HCT116 (cell line): ENCODE measurements around the gene GSG1L. TPM values are rescaled to one million over a fixed set of nuclear protein-coding genes. Genes with fewer than 3 reads are reported as not detected.
A peak's percentile ranks its signal among the peaks of the same experiment; 100 is the strongest.

Experiments
- ATAC-seq: fragments of 200-7000 bp; cut with Tn5 transposase; 2 replicates; pipeline ENCODE4 v1.9.1; 2020; ENCODE audit warnings: mild to moderate bottlenecking, moderate library complexity
- BruUV-seq: library from RNA; stranded (reverse); fragments of 400-500 nt; replicated peaks from 2 replicates; lab custom pipeline; 2021; lab: Mats Ljungman, UMichigan
- CTCF ChIA-PET: fragments of 300-600 bp; sonication (Branson Sonifier 250); formaldehyde crosslinking; loops from one replicate; lab custom pipeline; 2021; ENCODE audit warnings: antibody characterized with exemption; lab: Charles Lee
- POLR2A ChIA-PET: fragments of 300-600, 350-600 bp; sonication (Branson Sonifier 250); formaldehyde crosslinking; loops from one replicate; lab custom pipeline; 2021; ENCODE audit warnings: antibody characterized with exemption; lab: Charles Lee
- RAD21 ChIA-PET, 2 experiments: fragments of 300-600 bp; sonication (Branson Sonifier 250); formaldehyde crosslinking; loops; one replicate each; lab custom pipeline; 2023; ENCODE audit warnings: low total read pairs in 2 of 2; ENCODE audit not compliant: uncharacterized antibody in 2 of 2, unreplicated experiment in 2 of 2, low non-redundant PET in 1 of 2; lab: Charles Lee
- DNase-seq: peaks from one replicate; pipeline ENCODE4 v3.0.0-alpha.2; 2010; ENCODE audit warnings: low read depth, low spot score
- H2AFZ ChIP-seq: fragments of 200-600 bp; shearing (Covaris generic), sonication (generic); 2 replicates; pipeline ENCODE4 v1.6.1; 2017; ENCODE audit warnings: low read depth, mixed run types, mixed read lengths, antibody characterized with exemption, low read length; ENCODE audit not compliant: poor library complexity, severe bottlenecking
- H3K27ac ChIP-seq: 2 replicates; pipeline ENCODE4 v1.5.1; 2012; ENCODE audit warnings: low read depth, low read length
- H3K27me3 ChIP-seq: fragments of 200-600 bp; sonication (generic); 2 replicates; pipeline ENCODE4 v1.6.1; 2016; ENCODE audit warnings: mixed run types, low read length, mixed read lengths; ENCODE audit not compliant: insufficient read depth
- H3K36me3 ChIP-seq, 2 experiments: fragments of 200-500 bp in 1 of 2; fragments of 200-600 bp in 1 of 2; sonication (Bioruptor generic) in 1 of 2; sonication (generic) in 1 of 2; 2 replicates each; pipeline versions ENCODE4 v1.5.1 to v1.6.1; 2014 to 2016; ENCODE audit warnings: low read length in 2 of 2, inconsistent platforms in 1 of 2, mixed read lengths in 1 of 2, mixed run types in 1 of 2; ENCODE audit not compliant: insufficient read depth in 2 of 2, control insufficient read depth in 1 of 2
- H3K4me1 ChIP-seq, 2 experiments: fragments of 200-600 bp in 1 of 2; sonication (generic) in 1 of 2; 2 replicates each; pipeline versions ENCODE4 v1.5.1 to v1.6.1; 2012 to 2017; ENCODE audit warnings: low read length in 2 of 2, inconsistent platforms in 1 of 2, mild to moderate bottlenecking in 1 of 2, mixed read lengths in 1 of 2, mixed run types in 1 of 2, moderate library complexity in 1 of 2; ENCODE audit not compliant: insufficient read depth in 2 of 2, control insufficient read depth in 1 of 2
- H3K4me2 ChIP-seq: fragments of 200-600 bp; sonication (generic); 2 replicates; pipeline ENCODE4 v1.6.1; 2017; ENCODE audit warnings: mixed run types, low read length, mixed read lengths
- H3K4me3 ChIP-seq, 2 experiments: fragments of 200-600 bp in 1 of 2; sonication (generic) in 1 of 2; replicated peaks in 1 of 2; 2 replicates each; pipeline ENCODE4 v1.5.1; 2011 to 2016; ENCODE audit warnings: low read length in 2 of 2, control low read depth in 1 of 2, low read depth in 1 of 2, mild to moderate bottlenecking in 1 of 2, mixed read lengths in 1 of 2, mixed run types in 1 of 2
- H3K79me2 ChIP-seq: fragments of 200-600 bp; sonication (generic); 2 replicates; pipeline ENCODE4 v1.6.1; 2017; ENCODE audit warnings: mild to moderate bottlenecking, mixed run types, low read length, moderate library complexity, mixed read lengths; ENCODE audit not compliant: insufficient read depth
- H3K9ac ChIP-seq: fragments of 200-600 bp; sonication (generic); 2 replicates; pipeline ENCODE4 v1.6.1; 2016; ENCODE audit warnings: low read length, mixed read lengths
- H3K9me2 ChIP-seq: fragments of 200-600 bp; sonication (generic), shearing (Covaris generic); 2 replicates; pipeline ENCODE4 v1.6.1; 2017; ENCODE audit warnings: mixed run types, mild to moderate bottlenecking, moderate library complexity; ENCODE audit not compliant: insufficient read depth
- H3K9me3 ChIP-seq, 2 experiments: fragments of 200-500 bp in 1 of 2; fragments of 200-600 bp in 1 of 2; sonication (Bioruptor generic) in 1 of 2; sonication (generic) in 1 of 2; 2 replicates each; pipeline ENCODE4 v1.6.1; 2014 to 2017; ENCODE audit warnings: low read length in 2 of 2, mixed read lengths in 2 of 2, inconsistent platforms in 1 of 2, low read depth in 1 of 2, mild to moderate bottlenecking in 1 of 2, mixed run types in 1 of 2, moderate library complexity in 1 of 2; ENCODE audit not compliant: control insufficient read depth in 1 of 2, insufficient read depth in 1 of 2
- H4K20me1 ChIP-seq: fragments of 200-600 bp; sonication (generic), shearing (Covaris generic); 2 replicates; pipeline ENCODE4 v1.6.1; 2017; ENCODE audit warnings: mixed run types, mild to moderate bottlenecking, moderate library complexity; ENCODE audit not compliant: insufficient read depth
- CBX3 ChIP-seq: IDR thresholded peaks from 2 replicates; pipeline ENCODE4 v1.6.1; 2012; ENCODE audit warnings: low read depth
- EGR1 ChIP-seq: IDR thresholded peaks from 2 replicates; pipeline ENCODE4 v1.6.1; 2012; ENCODE audit warnings: low read depth
- ELF1 ChIP-seq: IDR thresholded peaks from 2 replicates; pipeline ENCODE4 v1.6.1; 2012; ENCODE audit warnings: low read depth, borderline replicate concordance
- EZH2phosphoT487 ChIP-seq: fragments of 200-600 bp; IDR thresholded peaks from 2 replicates; pipeline ENCODE4 v1.6.1; 2018; ENCODE audit warnings: antibody characterized with exemption, borderline replicate concordance
- FOSL1 ChIP-seq: IDR thresholded peaks from 2 replicates; pipeline ENCODE4 v1.6.1; 2012; ENCODE audit warnings: low read depth
- JUND ChIP-seq: IDR thresholded peaks from 2 replicates; pipeline ENCODE4 v1.6.1; 2012
- POLR2AphosphoS5 ChIP-seq: IDR thresholded peaks from 2 replicates; pipeline ENCODE4 v1.6.1; 2011; ENCODE audit warnings: mild to moderate bottlenecking, low read depth, low read length, moderate library complexity
- SP1 ChIP-seq: IDR thresholded peaks from 2 replicates; pipeline ENCODE4 v1.6.1; 2012; ENCODE audit warnings: low read depth
- SRF ChIP-seq: IDR thresholded peaks from 2 replicates; pipeline ENCODE4 v1.6.1; 2012; ENCODE audit warnings: low read depth
- TCF7L2 ChIP-seq: IDR thresholded peaks from 2 replicates; pipeline ENCODE4 v1.7.0; 2011; ENCODE audit warnings: borderline replicate concordance, inconsistent platforms; ENCODE audit not compliant: insufficient read depth, insufficient read length; ENCODE audit errors: extremely low read depth
- YY1 ChIP-seq: IDR thresholded peaks from 2 replicates; pipeline ENCODE4 v1.6.1; 2011; ENCODE audit warnings: low read length, low read depth, moderate library complexity, mild to moderate bottlenecking; ENCODE audit not compliant: insufficient replicate concordance; ENCODE audit errors: extremely low read depth
- ZBTB33 ChIP-seq: IDR thresholded peaks from 2 replicates; pipeline ENCODE4 v1.6.1; 2011; ENCODE audit warnings: mild to moderate bottlenecking, low read length, moderate library complexity; ENCODE audit not compliant: insufficient replicate concordance; ENCODE audit errors: extremely low read depth
- ZFX ChIP-seq: fragments of 450-650 bp; IDR thresholded peaks from 2 replicates; pipeline ENCODE4 v1.6.1; 2017
- ZNF274 ChIP-seq: fragments of 200-500 bp; sonication (Bioruptor generic); IDR thresholded peaks from 2 replicates; pipeline ENCODE4 v1.6.1; 2014; ENCODE audit warnings: mild to moderate bottlenecking, low read depth, low read length, inconsistent platforms
- intact Hi-C: fragments of 100-400 bp; cut with micrococcal nuclease; formaldehyde crosslinking; loops from 2 replicates; pipeline ENCODE4 v1.10.0; 2022
- total RNA-seq: library from RNA; stranded (reverse); gene quantifications from one replicate; pipeline ENCODE4 v1.2.1, GENCODE V29; 2021; ENCODE audit not compliant: unreplicated experiment
- TF ChIP-seq, protein P1 (sequence below), 3 experiments: fragments of 200-600 bp in 1 of 3; sonication (generic) in 1 of 3; IDR thresholded peaks in 2 of 3; conservative IDR thresholded peaks in 1 of 3; 2 replicates each; pipeline ENCODE4 v1.5.1; 2012 to 2017; ENCODE audit warnings: low read depth in 2 of 3, low read length in 2 of 3, antibody characterized with exemption in 1 of 3, borderline replicate concordance in 1 of 3, control low read depth in 1 of 3, mild to moderate bottlenecking in 1 of 3, mixed read lengths in 1 of 3, mixed run types in 1 of 3, moderate library complexity in 1 of 3; ENCODE audit not compliant: insufficient read depth in 1 of 3
- TF ChIP-seq, protein P2 (sequence below): IDR thresholded peaks from 2 replicates; pipeline ENCODE4 v1.6.1; 2012; ENCODE audit warnings: low read depth
- TF ChIP-seq, protein P3 (sequence below): IDR thresholded peaks from 2 replicates; pipeline ENCODE4 v1.6.1; 2012

Gene GSG1L
- total RNA-seq, 1 experiment from 2014 or later: not detected

GRCh38 chr16:27759301-27759871 lies 304.1 kb downstream of the GSG1L start:
- POLR2A ChIA-PET: no interaction called here
- H3K4me2 ChIP-seq: peak overlapping the region; percentile 21; the same call in 1 of the 2 replicates
- CTCF ChIA-PET: interaction anchor here (1.0 to 1.5 kb wide), 2 partner anchors 10 kb away, joined by 3 read pairs; no protein-coding TSS in a partner anchor

More at GRCh38 chr16:27759301-27759871, 304.1 kb downstream of the GSG1L start:
- Histone ChIP-seq H3K27ac (no peak overlapping the region), H3K4me1 (peaks cover 6 to 31% of the 10 kb centered on the region in 2 experiments), H3K9me3 (no peaks in the 10 kb centered on the region), H3K4me3 (no peak overlapping the region), H2AFZ (no peak overlapping the region), H3K9ac (no peak overlapping the region), H3K79me2 (no peaks in the 10 kb centered on the region), H3K36me3 (no peaks in the 10 kb centered on the region), H4K20me1 (no peaks in the 10 kb centered on the region), H3K27me3 (no peaks in the 10 kb centered on the region), H3K9me2 (no peaks in the 10 kb centered on the region)
- ATAC-seq (peak; percentile 18; the same call in 1 of the 2 replicates), DNase-seq (no peak)
- no peak for TF ChIP-seq EGR1
- TF ChIP-seq POLR2AphosphoS5: no peak
- TF ChIP-seq YY1: no peak
- TF ChIP-seq ZNF274: no peak
- TF ChIP-seq ELF1: no peak
- no peak for TF ChIP-seq JUND
- TF ChIP-seq, protein P1, sequence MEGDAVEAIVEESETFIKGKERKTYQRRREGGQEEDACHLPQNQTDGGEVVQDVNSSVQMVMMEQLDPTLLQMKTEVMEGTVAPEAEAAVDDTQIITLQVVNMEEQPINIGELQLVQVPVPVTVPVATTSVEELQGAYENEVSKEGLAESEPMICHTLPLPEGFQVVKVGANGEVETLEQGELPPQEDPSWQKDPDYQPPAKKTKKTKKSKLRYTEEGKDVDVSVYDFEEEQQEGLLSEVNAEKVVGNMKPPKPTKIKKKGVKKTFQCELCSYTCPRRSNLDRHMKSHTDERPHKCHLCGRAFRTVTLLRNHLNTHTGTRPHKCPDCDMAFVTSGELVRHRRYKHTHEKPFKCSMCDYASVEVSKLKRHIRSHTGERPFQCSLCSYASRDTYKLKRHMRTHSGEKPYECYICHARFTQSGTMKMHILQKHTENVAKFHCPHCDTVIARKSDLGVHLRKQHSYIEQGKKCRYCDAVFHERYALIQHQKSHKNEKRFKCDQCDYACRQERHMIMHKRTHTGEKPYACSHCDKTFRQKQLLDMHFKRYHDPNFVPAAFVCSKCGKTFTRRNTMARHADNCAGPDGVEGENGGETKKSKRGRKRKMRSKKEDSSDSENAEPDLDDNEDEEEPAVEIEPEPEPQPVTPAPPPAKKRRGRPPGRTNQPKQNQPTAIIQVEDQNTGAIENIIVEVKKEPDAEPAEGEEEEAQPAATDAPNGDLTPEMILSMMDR (IDR thresholded peaks at IDR 0.05 in 2 of 3, conservative IDR thresholded peaks at IDR 0.05 in 1 of 3; ENCODE audit: borderline replicate concordance in 1 of 3, insufficient read depth in 1 of 3, low read depth in 2 of 3, low read length in 2 of 3): no peak
- TF ChIP-seq, protein P2, sequence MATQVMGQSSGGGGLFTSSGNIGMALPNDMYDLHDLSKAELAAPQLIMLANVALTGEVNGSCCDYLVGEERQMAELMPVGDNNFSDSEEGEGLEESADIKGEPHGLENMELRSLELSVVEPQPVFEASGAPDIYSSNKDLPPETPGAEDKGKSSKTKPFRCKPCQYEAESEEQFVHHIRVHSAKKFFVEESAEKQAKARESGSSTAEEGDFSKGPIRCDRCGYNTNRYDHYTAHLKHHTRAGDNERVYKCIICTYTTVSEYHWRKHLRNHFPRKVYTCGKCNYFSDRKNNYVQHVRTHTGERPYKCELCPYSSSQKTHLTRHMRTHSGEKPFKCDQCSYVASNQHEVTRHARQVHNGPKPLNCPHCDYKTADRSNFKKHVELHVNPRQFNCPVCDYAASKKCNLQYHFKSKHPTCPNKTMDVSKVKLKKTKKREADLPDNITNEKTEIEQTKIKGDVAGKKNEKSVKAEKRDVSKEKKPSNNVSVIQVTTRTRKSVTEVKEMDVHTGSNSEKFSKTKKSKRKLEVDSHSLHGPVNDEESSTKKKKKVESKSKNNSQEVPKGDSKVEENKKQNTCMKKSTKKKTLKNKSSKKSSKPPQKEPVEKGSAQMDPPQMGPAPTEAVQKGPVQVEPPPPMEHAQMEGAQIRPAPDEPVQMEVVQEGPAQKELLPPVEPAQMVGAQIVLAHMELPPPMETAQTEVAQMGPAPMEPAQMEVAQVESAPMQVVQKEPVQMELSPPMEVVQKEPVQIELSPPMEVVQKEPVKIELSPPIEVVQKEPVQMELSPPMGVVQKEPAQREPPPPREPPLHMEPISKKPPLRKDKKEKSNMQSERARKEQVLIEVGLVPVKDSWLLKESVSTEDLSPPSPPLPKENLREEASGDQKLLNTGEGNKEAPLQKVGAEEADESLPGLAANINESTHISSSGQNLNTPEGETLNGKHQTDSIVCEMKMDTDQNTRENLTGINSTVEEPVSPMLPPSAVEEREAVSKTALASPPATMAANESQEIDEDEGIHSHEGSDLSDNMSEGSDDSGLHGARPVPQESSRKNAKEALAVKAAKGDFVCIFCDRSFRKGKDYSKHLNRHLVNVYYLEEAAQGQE: no peak
- no peak for TF ChIP-seq ZBTB33
- TF ChIP-seq ZFX: no peak
- no peak for TF ChIP-seq EZH2phosphoT487
- no peak for TF ChIP-seq SP1
- TF ChIP-seq TCF7L2: no peak
- no peak for TF ChIP-seq FOSL1
- TF ChIP-seq SRF: no peak
- no peak for TF ChIP-seq CBX3
- TF ChIP-seq, protein P3, sequence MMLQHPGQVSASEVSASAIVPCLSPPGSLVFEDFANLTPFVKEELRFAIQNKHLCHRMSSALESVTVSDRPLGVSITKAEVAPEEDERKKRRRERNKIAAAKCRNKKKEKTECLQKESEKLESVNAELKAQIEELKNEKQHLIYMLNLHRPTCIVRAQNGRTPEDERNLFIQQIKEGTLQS: no peak
- RAD21 ChIA-PET: no interaction called here
- intact Hi-C loops: no loop called here
- BruUV-seq: no TSS peak
